IPS-NIHi7 (cell line): Measurements from ENCODE around the gene CTDSPL.

Experiments
- DNase-seq: peaks from one replicate; pipeline ENCODE4 v3.0.0; 2012; ENCODE audit warnings: mixed read lengths; ENCODE audit errors: extremely low spot score

Gene CTDSPL

DNA sequence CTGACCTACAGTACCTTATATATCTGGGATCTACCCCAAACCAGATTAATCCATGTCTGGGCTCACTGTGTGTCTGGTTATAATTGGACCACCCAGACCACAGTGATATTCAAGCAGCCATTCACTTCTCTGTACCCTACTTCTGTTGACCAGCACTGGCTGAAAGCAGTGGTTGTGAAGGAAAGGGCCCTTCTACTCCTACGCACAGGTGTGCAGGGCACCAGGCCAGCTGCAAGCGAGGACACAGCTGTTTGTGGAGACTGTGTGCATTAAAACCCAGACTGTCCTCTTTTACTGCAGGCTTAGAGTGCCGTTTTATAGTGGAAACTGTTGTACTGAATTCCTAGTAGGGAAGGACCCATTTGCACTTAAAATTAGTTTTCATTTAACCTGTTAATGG lies 29.5 kb downstream of the CTDSPL start:
- DNase-seq = no peak

DNA sequence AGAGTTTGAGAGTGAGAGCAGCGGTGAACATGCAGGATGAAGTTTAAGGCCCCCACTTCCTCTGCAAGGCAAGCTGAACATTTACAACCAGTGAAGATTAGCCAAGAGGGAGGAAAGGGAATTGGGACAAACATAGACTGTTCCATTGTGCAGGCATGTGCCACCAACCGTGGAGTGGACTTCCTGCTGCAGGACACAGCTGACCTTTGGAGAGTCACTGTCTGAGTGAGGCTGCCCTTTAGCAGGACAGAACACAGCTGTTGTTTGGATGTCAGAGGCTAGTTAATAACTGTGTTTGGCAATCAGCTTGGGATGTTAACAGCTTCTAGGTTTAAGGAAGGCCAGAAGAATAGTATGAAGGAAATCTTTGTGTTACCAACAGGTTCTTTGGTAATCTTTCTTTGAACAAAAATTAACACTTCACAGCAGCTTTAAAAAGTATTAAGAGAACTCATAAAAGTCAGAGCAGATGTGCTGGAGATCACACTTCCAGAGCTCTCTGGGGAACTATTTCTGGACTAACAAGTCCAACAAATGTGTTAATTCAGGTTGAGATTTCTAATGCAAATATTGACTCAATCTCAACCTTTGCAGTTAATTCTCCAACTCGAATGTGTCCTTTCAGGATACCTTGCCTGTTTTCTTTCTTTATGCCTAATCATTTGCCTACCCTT lies 31.4 kb downstream of the CTDSPL start:
- DNase-seq = no peak

DNA sequence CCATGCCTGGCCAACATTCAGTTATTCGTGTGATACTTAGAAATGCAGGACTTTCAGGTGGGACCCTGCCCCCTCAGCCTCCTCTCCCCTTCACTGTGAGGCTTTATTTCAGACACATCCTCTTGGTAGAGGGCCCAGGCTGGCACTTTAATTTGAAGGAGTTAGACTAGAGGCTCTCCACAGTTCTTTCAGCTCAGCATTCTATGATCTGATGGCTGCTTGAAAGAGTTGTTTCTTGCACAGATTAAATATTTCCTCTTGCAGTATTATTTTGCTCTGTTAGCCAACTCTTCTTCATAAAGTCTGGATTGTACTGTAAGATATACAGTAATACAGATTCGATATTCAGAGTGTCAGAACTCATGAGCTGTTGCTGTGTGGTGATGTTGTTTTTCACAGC lies 35.1 kb downstream of the CTDSPL start:
- DNase-seq = no peak

DNA sequence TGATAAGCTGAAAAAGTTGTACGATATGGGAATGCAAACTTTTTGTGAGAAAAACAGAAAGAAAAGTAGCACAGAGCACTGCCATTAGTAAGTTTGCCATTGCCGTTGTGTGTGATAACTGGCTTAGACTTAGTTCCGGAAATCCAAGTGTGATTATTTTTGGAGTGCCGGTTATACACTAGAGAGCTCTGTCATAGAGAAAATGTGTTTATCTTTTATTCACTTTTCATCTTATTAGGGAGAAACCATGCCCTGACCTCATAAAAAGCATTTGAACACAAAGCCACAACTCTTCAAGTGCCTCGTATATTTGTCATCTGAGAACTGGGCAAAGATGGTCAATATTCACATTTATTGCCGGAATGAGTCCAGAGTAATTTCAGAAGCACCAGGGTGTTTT lies 36.1 kb downstream of the CTDSPL start:
- no peak for DNase-seq

DNA sequence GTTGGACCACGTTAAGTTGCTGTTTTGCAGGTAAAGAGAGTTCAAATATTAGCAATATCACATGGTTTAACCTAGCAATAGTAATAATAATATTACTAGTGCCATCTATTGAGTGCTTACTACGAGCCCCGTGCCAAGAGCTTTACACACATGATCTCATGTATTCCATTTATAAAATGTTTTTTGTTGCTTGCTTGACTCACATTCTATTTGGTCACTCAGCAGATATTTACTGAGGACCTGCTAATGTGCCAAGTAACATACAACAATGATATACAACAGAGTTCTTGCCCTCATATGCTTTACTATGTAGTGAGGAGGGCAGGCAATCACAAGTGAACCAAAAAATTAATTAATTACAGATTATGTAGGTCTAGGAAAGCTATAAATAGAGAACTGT lies 36.7 kb downstream of the CTDSPL start:
- no peak for DNase-seq

DNA sequence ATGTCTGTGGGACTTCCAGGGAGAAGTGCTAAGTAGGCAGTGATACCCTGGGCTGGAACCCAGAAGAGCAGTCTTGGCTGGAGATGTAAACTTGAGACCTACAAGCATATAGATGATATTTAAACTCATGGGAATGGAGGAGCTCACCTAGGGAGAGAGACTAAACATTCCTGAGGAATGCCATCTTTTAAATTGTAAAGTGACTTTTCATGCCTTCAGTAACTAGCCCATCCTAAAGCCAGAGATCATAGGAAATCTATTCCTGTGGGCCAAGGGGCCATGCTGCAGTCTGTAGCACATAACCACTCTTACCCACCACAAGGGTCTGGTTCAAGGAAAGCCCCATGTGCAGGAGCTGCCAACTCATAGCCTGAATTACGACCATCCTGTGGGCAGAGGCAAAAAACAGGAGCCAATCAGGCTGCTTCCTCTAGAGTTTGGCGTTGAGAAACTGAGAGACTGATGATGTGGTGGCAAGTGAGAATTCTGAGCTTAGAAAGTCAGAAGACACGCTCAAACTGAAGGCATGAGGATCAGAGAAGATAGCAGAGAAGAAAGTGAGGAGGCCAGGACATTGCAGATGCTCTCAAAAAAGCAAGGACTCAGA lies 37.5 kb downstream of the CTDSPL start:
- DNase-seq = no peak

DNA sequence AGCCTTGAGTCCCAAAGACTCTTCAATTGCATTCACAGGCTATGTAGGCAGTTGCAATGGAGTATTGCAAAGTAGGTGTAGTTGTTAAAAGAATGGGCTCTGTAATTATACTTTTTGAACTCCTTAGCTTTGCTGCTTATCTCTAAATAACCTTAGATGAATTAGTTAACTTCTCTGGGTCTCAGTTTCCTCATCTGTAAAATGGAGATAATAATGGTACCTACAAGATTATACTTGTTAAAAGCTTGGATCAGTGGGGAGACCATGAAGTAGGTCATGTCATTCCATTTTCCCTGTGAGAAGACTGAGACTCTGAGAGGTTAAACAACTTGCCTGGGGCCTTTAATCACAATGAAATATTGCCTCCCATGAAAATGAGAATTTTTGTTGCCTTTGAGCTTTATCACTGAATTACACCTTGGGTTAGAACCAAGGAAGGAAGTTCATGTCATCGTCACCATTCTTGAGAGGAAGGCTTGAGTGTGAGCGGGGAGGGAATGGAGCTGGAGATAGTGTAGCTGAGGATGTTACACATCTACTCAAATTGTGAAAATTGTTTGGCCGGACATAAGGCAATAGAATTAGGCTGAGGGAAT lies 38.1 kb downstream of the CTDSPL start:
- no peak for DNase-seq

DNA sequence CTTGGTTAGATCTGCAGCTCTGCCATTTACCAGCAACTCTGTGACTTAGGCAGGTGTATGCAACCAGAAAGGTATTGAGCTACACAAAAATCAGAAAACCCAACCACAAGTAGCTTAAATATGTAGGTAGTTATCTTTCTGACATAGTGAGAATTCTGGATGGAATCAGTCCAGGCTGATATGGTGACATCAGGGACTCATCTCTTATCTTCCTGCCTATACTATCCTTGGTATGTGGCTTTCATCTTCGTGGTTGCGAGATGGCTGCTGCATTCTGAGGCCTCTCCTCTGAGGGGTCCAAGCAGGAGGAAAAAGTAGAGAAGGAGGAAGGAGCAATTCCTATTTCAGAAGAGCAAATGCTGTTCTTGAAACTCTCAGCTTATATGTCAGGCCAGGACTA lies 40.0 kb downstream of the CTDSPL start:
- DNase-seq = no peak

DNA sequence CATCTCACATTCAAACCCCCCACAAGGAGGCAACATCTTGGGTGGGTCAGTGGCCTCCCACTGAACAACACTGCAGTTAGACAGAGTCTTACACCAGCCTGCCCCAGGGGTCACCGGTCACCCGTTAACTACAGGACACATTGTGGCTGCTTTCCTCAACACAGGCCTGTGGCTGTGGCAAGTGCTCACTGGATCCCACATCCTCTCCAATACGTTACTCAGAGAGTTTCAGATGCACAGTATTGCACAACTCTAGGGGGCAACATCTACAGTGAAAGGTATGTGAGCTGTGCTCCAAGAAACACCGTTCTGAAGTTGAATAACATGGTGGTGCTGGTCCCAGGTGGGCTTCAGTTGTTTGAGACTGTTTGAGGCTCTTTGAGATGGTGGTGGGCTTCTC lies 41.0 kb downstream of the CTDSPL start:
- DNase-seq = no peak

DNA sequence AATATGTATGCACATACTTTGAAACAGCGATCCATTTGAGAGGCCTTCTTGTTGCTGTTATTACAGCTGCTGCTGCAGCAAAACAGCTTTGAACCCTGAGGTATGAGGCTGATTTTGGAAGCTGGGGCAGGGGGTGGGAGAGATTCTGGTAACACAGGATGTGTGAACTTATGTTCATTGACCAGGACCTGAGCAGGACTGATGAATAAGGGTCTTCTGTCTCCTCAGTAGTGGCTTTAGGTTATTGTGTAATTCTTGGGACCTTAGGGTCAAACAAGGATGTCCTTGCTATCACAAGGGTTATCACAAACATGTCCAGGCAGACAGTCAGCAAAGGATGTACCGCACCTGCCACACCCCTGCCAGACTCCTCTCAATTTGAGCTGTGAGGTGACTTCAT lies 41.6 kb downstream of the CTDSPL start:
- DNase-seq = no peak

DNA sequence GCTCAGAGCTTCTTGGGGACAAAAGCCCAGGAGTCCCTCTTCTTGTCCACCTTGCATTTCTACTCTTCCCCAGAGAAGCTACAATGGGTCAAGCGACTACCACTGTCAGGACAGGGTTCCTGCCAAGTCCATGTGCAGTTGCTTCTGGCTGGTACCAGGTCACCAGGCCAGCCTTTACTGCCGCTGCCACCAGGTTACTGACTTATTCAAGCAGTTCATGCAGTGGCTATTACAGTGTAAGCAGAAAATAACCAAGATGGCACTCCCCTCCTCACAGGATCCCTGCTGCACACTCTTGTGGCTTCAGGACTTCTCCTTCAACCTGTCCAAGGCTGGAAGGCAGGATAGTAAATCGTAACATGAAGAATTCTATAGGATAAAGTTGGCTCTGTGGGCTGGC lies 42.1 kb downstream of the CTDSPL start:
- no peak for DNase-seq

DNA sequence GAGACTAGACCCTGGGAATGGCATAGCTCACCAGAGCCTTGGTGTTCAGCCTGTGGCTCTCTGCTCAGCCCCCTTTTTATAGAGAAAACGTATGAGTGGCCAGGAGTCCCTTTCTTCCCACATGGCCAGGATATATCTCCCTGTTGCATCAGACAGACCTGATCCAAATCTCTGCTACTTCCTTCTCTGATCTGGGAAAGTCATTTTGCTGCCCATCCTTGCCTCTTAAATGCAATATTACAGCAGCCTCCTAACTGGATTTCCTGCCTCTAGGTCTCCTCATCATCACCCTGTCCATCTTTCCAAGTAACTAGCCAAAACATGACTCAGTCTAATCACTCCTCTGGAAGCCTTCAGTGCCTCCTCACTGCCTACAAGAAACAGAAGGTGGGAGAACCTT lies 42.9 kb downstream of the CTDSPL start:
- DNase-seq = no peak

DNA sequence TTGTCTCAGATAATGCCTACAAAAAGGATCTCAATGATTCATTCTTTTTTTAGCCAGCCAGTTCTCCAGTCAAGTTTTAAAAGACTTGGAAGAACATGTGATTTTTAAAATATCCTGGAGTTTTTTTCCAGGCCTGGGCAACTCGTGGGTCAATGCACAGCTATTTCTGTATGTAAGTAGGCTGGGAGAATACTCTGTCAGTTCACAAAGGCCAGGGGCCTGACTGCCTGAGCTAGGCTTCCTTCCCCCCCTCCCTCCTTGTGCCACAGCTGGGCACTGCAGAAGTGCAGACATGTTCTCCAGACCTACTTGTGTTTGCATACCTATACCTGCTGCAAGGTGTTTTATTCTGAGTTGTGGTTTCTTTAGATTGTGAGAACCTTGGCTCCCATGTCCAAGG lies 43.7 kb downstream of the CTDSPL start:
- no peak for DNase-seq

DNA sequence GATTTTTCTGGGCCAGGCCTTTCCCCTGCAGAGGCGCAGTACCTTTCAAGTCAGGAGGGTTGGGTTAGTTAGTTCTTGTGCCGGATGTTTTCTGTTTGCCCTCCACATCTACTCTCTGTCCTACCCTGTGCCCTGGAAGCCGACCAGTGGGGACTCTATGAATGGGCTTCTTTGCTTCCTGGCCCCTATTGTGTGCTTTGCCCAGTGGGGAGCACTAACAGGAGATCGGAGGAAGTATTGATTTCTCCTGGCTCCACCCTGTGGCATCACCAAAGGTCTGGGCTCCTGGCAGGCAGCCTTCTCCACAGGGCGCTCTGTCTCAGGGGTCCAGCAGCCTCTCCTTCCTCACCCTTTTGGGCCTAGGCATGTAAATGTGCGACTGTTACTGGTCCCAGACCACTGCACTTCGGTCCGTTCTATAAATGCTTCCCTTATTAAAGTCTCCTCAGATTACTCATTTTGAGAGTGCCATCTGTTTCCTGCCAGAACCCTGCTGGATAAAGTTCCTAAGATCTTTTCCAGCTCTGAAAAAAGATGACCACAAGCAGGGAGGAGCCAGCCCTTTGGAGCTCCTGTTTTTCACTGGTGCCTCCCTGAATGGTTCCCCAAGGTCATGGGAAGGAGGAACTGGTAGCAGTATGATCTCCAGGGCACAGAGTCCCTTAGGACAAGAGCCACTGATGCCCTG lies 44.5 kb downstream of the CTDSPL start:
- no peak for DNase-seq

DNA sequence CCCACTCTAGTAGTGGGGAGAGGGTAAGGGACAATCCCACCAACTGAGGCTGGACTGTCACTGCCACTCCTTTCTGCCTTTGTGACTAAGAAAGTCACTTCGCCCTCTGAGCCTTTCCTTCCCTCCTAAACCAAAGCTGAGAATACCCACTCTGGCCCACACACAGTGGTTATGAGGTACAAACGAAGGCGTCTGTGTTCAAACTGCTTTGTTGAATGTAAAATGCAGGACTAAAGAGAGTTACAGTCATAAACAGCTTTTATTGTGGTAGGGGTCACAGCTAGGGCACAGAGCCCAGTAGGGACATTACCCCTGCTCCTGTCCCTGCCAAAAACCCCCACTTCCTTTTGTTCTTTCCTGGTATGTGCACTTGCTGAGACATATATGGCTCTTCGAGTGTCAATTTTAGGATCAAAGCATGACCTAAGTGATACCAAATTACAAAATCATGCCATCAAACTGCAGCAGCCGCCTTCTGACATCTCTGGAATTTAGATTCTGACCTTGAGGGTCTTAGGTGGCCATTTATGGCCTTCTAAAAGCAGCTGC lies 45.1 kb downstream of the CTDSPL start:
- no peak for DNase-seq

DNA sequence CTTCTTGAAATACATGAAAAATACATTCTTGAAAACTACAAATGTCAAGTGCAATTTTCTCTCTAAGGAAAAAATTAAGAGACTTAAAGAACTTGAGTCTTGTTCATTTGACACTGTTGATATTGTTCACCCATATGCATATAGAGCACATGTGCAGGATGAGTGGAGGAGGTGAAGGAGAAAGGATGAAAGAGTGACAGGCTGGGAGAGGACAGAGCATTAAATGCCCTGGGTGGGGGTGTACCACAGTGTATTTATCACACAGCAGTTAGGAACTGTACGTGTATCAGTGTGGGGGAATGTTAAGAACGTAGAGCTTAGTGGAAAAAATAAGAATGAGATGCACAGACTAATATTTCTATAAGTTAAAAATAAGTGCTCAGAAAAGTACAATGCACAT lies 45.7 kb downstream of the CTDSPL start:
- no peak for DNase-seq

DNA sequence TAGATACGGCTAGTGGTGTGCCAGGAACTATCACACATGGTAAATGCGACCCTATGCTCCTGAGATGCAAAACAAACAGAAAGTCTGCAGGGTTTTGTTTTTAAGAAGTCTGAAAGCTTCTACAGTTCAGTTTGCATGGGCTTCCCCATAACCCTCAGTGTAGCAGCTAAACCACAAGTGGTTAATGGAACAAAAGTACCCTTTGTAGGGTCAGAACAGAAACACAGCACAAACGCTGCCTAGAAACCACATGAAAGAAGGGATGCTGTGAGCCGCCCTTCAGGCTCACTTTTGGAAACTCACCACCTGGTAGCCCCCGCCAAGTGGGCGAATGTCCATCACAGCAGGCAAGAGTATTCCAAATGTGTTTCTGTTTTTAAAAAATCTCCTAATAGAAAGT lies 46.2 kb downstream of the CTDSPL start:
- no peak for DNase-seq

DNA sequence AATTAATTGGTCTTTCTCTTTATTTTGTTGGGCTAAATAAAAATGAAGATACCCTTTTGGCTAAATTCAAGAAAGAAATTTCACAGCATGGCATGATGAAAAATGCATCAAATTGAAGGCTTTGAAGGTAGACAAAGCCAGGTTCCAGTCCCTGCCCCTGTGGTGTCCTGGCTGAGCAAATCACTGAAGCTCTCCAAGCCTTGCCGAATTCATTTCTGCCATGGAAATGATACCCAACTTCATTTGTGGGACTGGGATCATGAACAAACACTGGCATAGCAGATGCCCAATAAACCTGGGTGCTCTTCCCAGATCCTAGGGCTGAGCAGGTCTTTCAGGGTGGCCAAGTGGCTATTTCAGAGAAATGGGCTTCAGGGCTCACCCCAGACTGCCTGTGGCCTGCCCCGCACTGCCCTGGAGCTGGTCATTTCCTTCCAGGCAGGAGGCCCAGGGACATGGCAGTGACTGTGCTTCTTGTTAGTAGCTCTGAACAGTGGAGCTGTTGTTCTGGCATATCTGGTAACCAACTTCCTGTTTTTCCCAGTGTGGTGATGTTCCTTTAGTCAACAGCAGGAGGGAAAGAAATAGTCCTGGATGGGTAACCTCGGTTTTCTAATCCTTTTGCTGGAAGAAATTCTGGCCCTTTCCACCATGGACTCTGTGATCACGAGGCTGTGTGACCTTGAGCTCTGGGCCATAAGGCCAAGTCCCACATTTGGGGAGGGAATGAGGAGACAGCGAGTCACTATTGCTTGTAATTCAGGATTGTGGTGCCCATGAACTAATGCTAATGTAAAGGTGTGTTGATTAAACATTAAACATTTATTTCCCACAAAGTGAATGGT lies 47.6 kb downstream of the CTDSPL start:
- no peak for DNase-seq

DNA sequence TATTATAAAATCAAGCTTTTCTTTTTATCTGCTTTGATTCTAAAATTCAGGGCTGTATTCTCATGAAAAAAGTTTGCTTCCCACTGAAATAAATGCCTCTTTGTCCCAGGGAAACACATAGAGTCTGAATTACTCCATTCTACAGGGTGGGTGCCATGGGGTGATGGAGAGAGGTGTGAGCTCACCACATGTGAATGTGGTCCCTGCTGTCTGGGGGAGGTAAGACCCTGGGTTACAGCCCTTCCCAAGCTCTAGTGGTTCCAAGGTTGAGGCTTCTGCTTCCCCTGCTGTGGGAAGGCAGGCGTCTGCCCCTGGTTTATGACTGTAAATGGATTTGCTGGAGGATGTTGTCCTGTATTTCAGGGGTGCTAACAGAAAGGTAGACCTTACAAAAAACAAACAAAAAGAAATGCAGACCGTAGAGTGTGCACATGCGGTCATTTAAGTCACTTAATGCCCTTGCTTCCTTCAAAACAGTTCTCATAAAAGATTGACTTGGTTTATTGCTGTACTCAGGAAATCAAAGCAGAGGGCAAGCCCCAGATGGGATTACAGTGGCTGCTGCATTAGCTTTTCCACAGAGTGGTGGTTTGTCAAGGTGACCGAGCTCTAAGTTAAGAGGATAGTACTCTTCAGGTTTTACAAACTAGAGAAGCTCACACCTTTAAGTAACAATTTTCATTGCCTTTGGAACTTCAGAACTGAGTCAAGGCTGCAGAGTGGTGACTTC lies 49.2 kb downstream of the CTDSPL start:
- no peak for DNase-seq

DNA sequence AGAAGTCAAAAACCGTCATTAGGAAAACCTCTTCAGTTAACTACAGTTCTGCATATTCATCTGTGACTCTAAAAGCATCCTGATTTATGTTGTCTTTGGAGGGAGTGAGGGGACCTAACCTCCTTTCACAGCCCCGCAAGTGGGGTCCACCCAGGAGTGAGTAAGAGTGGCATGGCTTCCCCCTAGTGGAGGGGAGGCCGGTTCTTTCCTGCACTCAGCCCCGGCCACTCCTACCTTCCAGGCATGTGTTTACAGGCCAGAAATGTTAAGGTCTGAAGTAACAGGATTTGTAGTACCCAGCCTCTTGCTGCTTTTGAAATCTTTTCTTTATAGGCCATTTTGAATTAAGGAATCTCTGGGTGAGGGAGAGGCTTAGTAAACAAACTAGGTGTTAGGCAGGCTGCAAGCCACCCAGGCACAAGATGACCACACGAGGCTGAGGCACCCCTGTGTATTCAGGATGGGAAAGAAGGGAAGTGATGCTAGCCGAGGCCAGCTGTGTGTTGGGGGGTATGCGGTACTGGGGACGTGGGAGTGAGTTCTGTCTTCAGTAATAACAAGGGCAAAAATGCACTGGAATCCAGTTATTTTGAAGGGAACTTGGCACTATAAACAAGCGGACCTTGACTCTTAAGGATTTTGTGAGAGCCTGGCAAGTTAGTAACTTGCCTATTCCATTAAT lies 50.5 kb downstream of the CTDSPL start:
- DNase-seq = peak; percentile 48

DNA sequence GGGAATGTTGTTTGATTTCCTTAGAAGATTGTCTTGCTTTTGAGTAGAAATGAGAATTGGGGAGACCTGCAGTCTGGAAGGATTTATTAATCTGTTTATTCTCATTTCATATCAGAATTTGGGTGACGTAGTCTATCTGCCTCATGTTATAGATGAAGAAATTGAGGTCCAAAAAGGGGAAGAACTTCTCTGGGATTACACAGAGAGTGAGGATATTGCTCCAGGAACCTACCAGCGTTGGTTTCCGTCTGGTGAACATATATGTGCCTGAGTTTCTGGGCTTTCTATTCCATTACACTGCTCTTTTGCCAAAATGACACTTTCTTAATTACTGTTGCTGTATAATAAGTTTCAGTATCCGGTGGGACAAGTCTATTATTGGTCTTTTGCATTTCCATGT lies 51.8 kb downstream of the CTDSPL start:
- DNase-seq = no peak
